HEK293 (cell line): ENCODE results near the gene MAF.

Source experiments
- CTCF ChIA-PET: fragments of 350-600 bp; formaldehyde crosslinking; extraction: SDS; loops from one replicate; lab custom pipeline; 2021; ENCODE audit warnings: antibody characterized with exemption; lab: Yijun Ruan, JAX
- POLR2A ChIA-PET: fragments of 300-600 bp; formaldehyde crosslinking; extraction: SDS; loops from one replicate; lab custom pipeline; 2020; ENCODE audit warnings: antibody characterized with exemption, inconsistent platforms; lab: Yijun Ruan, JAX
- H3K27ac ChIP-seq: fragments of 200-500 bp; sonication (Bioruptor generic); 2 replicates; pipeline ENCODE4 v1.5.1; 2014; ENCODE audit warnings: low read depth, low read length, control low read depth, inconsistent platforms; ENCODE audit errors: extremely low read depth
- H3K36me3 ChIP-seq, 2 experiments: fragments of 200-500 bp in 1 of 2; sonication (Bioruptor generic) in 1 of 2; 1 replicate in 1 of 2; 2 replicates in 1 of 2; pipeline ENCODE4 v1.5.1; 2014 to 2017; ENCODE audit warnings: inconsistent platforms in 2 of 2, low read length in 2 of 2; ENCODE audit not compliant: control insufficient read depth in 2 of 2, insufficient read depth in 1 of 2
- H3K4me1 ChIP-seq: fragments of 200-500 bp; sonication (Bioruptor generic); 2 replicates; pipeline ENCODE4 v1.5.1; 2014; ENCODE audit warnings: mild to moderate bottlenecking, low read length, inconsistent platforms; ENCODE audit not compliant: control insufficient read depth, insufficient read depth
- H3K4me3 ChIP-seq: 2 replicates; pipeline ENCODE4 v1.5.1; 2011; ENCODE audit warnings: low read depth, mild to moderate bottlenecking, control low read depth, low read length, moderate library complexity
- H3K9me3 ChIP-seq: fragments of 200-500 bp; sonication (Bioruptor generic); 2 replicates; pipeline ENCODE4 v1.5.1; 2014; ENCODE audit warnings: low read depth, low read length, inconsistent platforms; ENCODE audit not compliant: control insufficient read depth, insufficient read depth
- FEZF1 ChIP-seq: fragments of 450-650 bp; formaldehyde crosslinking; IDR thresholded peaks from 2 replicates; pipeline ENCODE4 v1.5.1; 2016; ENCODE audit warnings: missing biosample characterization, missing genetic modification characterization
- GLI2 ChIP-seq: fragments of 450-650 bp; formaldehyde crosslinking; IDR thresholded peaks from 2 replicates; pipeline ENCODE4; 2017; ENCODE audit warnings: missing biosample characterization, missing genetic modification characterization, low read depth, borderline replicate concordance
- KLF9 ChIP-seq: fragments of 450-650 bp; formaldehyde crosslinking; IDR thresholded peaks from 2 replicates; pipeline ENCODE4 v1.5.1; 2016; ENCODE audit warnings: missing biosample characterization, missing genetic modification characterization, low read depth
- TCF7L2 ChIP-seq: IDR thresholded peaks from 2 replicates; pipeline ENCODE4 v1.6.1; 2011; ENCODE audit warnings: low read depth, mild to moderate bottlenecking, inconsistent platforms, low read length, moderate library complexity, borderline replicate concordance
- ZBTB1 ChIP-seq: fragments of 450-650 bp; formaldehyde crosslinking; IDR thresholded peaks from 2 replicates; pipeline ENCODE4 v1.5.1; 2016; ENCODE audit warnings: missing biosample characterization, missing genetic modification characterization
- ZEB2 ChIP-seq: fragments of 450-650 bp; formaldehyde crosslinking; IDR thresholded peaks from 2 replicates; pipeline ENCODE4 v1.5.1; 2016; ENCODE audit warnings: missing biosample characterization, missing genetic modification characterization
- ZNF155 ChIP-seq: fragments of 450-650 bp; formaldehyde crosslinking; IDR thresholded peaks from 2 replicates; pipeline ENCODE4 v1.5.1; 2016; ENCODE audit warnings: missing biosample characterization, missing genetic modification characterization
- ZNF223 ChIP-seq: fragments of 450-650 bp; formaldehyde crosslinking; IDR thresholded peaks from 2 replicates; pipeline ENCODE4 v1.5.1; 2016; ENCODE audit warnings: missing biosample characterization, missing genetic modification characterization
- ZNF274 ChIP-seq, 2 experiments: fragments of 200-500 bp in 1 of 2; fragments of 450-650 bp in 1 of 2; sonication (Bioruptor generic) in 1 of 2; formaldehyde crosslinking in 1 of 2; IDR thresholded peaks; 2 replicates each; pipeline versions ENCODE4 v1.5.1 to v1.6.1; 2014 to 2016; ENCODE audit warnings: borderline replicate concordance in 1 of 2, inconsistent platforms in 1 of 2, low read length in 1 of 2, missing biosample characterization in 1 of 2, missing genetic modification characterization in 1 of 2
- ZNF354C ChIP-seq: fragments of 450-650 bp; formaldehyde crosslinking; IDR thresholded peaks from 2 replicates; pipeline ENCODE4 v1.5.1; 2016; ENCODE audit warnings: missing biosample characterization, missing genetic modification characterization, low read depth, borderline replicate concordance
- ZNF501 ChIP-seq: fragments of 450-650 bp; formaldehyde crosslinking; IDR thresholded peaks from 2 replicates; pipeline ENCODE4 v1.5.1; 2016; ENCODE audit warnings: missing biosample characterization, missing genetic modification characterization
- ZNF530 ChIP-seq: fragments of 450-650 bp; formaldehyde crosslinking; IDR thresholded peaks from 2 replicates; pipeline ENCODE4 v1.5.1; 2016; ENCODE audit warnings: low read depth, missing biosample characterization, missing genetic modification characterization
- ZNF549 ChIP-seq: fragments of 450-650 bp; IDR thresholded peaks from 2 replicates; pipeline ENCODE4 v1.5.1; 2018; ENCODE audit warnings: missing biosample characterization, missing genetic modification characterization, mild to moderate bottlenecking, inconsistent platforms, moderate library complexity
- ZNF555 ChIP-seq: fragments of 450-650 bp; formaldehyde crosslinking; conservative IDR thresholded peaks from 2 replicates; pipeline ENCODE4 v1.5.1; 2017; ENCODE audit warnings: missing biosample characterization, mild to moderate bottlenecking, missing genetic modification characterization, inconsistent platforms
- ZNF560 ChIP-seq: fragments of 450-650 bp; formaldehyde crosslinking; IDR thresholded peaks from 2 replicates; pipeline ENCODE4 v1.5.1; 2017; ENCODE audit warnings: missing biosample characterization, missing genetic modification characterization, borderline replicate concordance
- ZNF596 ChIP-seq: fragments of 450-650 bp; IDR thresholded peaks from 2 replicates; pipeline ENCODE4 v1.5.0; 2018; ENCODE audit warnings: missing biosample characterization, mild to moderate bottlenecking, missing genetic modification characterization, moderate library complexity
- ZNF629 ChIP-seq: fragments of 450-650 bp; formaldehyde crosslinking; IDR thresholded peaks from 2 replicates; pipeline ENCODE4 v1.5.1; 2017; ENCODE audit warnings: missing biosample characterization, missing genetic modification characterization
- ZNF664 ChIP-seq: fragments of 450-650 bp; formaldehyde crosslinking; IDR thresholded peaks from 2 replicates; pipeline ENCODE4 v1.5.1; 2016; ENCODE audit warnings: missing biosample characterization, missing genetic modification characterization
- ZNF747 ChIP-seq: fragments of 450-650 bp; formaldehyde crosslinking; IDR thresholded peaks from 2 replicates; pipeline ENCODE4 v1.5.1; 2016; ENCODE audit warnings: missing biosample characterization, missing genetic modification characterization
- ZNF776 ChIP-seq: fragments of 450-650 bp; formaldehyde crosslinking; IDR thresholded peaks from 2 replicates; pipeline ENCODE4 v1.5.0; 2017; ENCODE audit warnings: missing biosample characterization, missing genetic modification characterization, borderline replicate concordance
- ZSCAN23 ChIP-seq: fragments of 450-650 bp; formaldehyde crosslinking; IDR thresholded peaks from 2 replicates; pipeline ENCODE4 v1.5.1; 2016; ENCODE audit warnings: missing biosample characterization, missing genetic modification characterization
- ZXDB ChIP-seq: fragments of 450-650 bp; formaldehyde crosslinking; IDR thresholded peaks from 2 replicates; pipeline ENCODE4 v1.5.1; 2016; ENCODE audit warnings: missing biosample characterization, missing genetic modification characterization
- TF ChIP-seq, protein P1 (sequence below): fragments of 450-650 bp; formaldehyde crosslinking; conservative IDR thresholded peaks from 2 replicates; pipeline ENCODE4 v1.5.1; 2016; ENCODE audit warnings: low read depth, missing biosample characterization, missing genetic modification characterization
- TF ChIP-seq, protein P2 (sequence below): fragments of 450-650 bp; formaldehyde crosslinking; IDR thresholded peaks from 2 replicates; pipeline ENCODE4 v1.5.1; 2016; ENCODE audit warnings: missing biosample characterization, missing genetic modification characterization
- TF ChIP-seq, protein P3 (sequence below): fragments of 450-650 bp; formaldehyde crosslinking; IDR thresholded peaks from 2 replicates; pipeline ENCODE4 v1.5.1; 2016; ENCODE audit warnings: missing biosample characterization, missing genetic modification characterization
- TF ChIP-seq, protein P4 (sequence below): fragments of 450-650 bp; formaldehyde crosslinking; IDR thresholded peaks from 2 replicates; pipeline ENCODE4 v1.5.1; 2017; ENCODE audit warnings: missing biosample characterization, missing genetic modification characterization

MAF gene

DNA sequence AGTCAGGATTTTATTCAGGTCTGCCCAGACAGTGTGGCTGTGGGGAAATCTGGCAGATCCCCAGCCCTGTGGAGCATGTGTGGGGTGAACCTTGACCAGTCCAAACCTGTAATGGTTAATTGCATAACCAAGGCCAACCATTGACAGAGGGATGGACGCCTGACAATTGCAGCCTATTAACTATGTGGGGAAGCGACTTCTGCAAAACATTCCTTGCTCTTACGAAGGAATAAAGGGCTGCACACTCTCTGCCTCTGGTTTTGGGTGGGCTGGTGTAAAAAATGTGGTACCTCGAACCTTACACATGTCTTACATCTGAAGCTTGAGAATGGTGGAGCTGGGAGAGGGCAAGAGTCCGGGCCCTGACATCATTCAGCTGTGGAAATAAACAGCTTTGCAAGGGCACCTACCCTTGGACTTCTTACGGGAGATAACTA lies 35.8 kb downstream of the MAF start:
- ChIA-PET CTCF (interaction anchor here (0.7 kb wide), 2 partner anchors 23 to 202 kb away, joined by 3 read pairs; no protein-coding TSS in a partner anchor), POLR2A (no interaction called here)
- Histone ChIP-seq H3K9me3 (no peaks in the 10 kb centered on the region), H3K36me3 (no peaks in the 10 kb centered on the region), H3K27ac (no peak overlapping the region), H3K4me1 (no peaks in the 10 kb centered on the region; the same call in 1 of the 2 replicates), H3K4me3 (no peak overlapping the region)
- TF ChIP-seq ZNF629: no peak
- no peak for TF ChIP-seq ZNF776 (tag by site-specific recombination)
- no peak for TF ChIP-seq ZNF354C (tag by site-specific recombination)
- TF ChIP-seq ZNF549: no peak
- TF ChIP-seq ZNF530: no peak
- TF ChIP-seq, protein P1, sequence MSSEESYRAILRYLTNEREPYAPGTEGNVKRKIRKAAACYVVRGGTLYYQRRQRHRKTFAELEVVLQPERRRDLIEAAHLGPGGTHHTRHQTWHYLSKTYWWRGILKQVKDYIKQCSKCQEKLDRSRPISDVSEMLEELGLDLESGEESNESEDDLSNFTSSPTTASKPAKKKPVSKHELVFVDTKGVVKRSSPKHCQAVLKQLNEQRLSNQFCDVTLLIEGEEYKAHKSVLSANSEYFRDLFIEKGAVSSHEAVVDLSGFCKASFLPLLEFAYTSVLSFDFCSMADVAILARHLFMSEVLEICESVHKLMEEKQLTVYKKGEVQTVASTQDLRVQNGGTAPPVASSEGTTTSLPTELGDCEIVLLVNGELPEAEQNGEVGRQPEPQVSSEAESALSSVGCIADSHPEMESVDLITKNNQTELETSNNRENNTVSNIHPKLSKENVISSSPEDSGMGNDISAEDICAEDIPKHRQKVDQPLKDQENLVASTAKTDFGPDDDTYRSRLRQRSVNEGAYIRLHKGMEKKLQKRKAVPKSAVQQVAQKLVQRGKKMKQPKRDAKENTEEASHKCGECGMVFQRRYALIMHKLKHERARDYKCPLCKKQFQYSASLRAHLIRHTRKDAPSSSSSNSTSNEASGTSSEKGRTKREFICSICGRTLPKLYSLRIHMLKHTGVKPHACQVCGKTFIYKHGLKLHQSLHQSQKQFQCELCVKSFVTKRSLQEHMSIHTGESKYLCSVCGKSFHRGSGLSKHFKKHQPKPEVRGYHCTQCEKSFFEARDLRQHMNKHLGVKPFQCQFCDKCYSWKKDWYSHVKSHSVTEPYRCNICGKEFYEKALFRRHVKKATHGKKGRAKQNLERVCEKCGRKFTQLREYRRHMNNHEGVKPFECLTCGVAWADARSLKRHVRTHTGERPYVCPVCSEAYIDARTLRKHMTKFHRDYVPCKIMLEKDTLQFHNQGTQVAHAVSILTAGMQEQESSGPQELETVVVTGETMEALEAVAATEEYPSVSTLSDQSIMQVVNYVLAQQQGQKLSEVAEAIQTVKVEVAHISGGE (tag by site-specific recombination): no peak
- no peak for TF ChIP-seq ZNF747 (tag by site-specific recombination)
- TF ChIP-seq ZSCAN23 (tag by site-specific recombination): no peak
- TF ChIP-seq GLI2 (tag by site-specific recombination): no peak
- TF ChIP-seq ZNF274 (IDR thresholded peaks at IDR 0.05; ENCODE audit: low read length): no peak
- no peak for TF ChIP-seq ZNF274 (tag by site-specific recombination; IDR thresholded peaks at IDR 0.05; ENCODE audit: borderline replicate concordance)
- no peak for TF ChIP-seq ZBTB1
- TF ChIP-seq ZNF560 (tag by site-specific recombination): no peak
- TF ChIP-seq FEZF1 (tag by site-specific recombination): no peak
- TF ChIP-seq, protein P2, sequence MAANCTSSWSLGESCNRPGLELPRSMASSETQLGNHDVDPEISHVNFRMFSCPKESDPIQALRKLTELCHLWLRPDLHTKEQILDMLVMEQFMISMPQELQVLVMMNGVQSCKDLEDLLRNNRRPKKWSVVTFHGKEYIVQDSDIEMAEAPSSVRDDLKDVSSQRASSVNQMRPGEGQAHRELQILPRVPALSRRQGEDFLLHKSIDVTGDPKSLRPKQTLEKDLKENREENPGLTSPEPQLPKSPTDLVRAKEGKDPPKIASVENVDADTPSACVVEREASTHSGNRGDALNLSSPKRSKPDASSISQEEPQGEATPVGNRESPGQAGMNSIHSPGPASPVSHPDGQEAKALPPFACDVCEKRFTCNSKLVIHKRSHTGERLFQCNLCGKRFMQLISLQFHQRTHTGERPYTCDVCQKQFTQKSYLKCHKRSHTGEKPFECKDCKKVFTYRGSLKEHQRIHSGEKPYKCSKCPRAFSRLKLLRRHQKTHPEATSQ: no peak
- TF ChIP-seq ZXDB (tag by site-specific recombination): no peak
- TF ChIP-seq ZNF155 (tag by site-specific recombination): no peak
- TF ChIP-seq ZNF223 (tag by site-specific recombination): no peak
- TF ChIP-seq, protein P3, sequence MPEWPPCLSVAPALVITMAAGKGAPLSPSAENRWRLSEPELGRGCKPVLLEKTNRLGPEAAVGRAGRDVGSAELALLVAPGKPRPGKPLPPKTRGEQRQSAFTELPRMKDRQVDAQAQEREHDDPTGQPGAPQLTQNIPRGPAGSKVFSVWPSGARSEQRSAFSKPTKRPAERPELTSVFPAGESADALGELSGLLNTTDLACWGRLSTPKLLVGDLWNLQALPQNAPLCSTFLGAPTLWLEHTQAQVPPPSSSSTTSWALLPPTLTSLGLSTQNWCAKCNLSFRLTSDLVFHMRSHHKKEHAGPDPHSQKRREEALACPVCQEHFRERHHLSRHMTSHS: no peak

DNA sequence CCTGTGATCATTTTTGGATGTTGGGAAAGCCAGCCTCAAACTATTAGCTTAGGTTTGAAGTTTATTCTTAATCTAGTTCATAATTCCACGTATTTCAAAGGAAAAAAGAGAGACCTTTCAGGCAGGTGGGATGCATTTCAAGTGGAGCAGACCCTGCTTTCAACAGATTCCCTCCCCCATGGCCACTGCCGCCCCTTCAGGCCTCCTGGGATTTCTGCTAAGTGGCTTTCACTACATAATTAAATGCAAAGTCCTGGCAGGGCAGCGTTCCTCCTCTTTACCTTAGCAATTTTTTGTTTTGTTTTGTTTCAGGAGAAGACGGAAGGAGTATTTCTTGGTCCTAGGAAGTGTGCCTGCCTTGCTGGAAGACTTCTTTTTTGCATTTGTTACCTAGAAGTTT lies 36.6 kb downstream of the MAF start:
- ChIA-PET POLR2A (no interaction called here), CTCF (interaction anchor here (0.7 kb wide), 1 partner anchor 203 kb away, joined by 3 read pairs; no protein-coding TSS in a partner anchor)
- Histone ChIP-seq H3K27ac (no peak overlapping the region), H3K4me3 (no peak overlapping the region), H3K36me3 (no peaks in the 10 kb centered on the region), H3K9me3 (no peaks in the 10 kb centered on the region), H3K4me1 (no peaks in the 10 kb centered on the region; the same call in 1 of the 2 replicates)
- TF ChIP-seq ZEB2 (tag by site-specific recombination): no peak
- TF ChIP-seq ZNF501 (tag by site-specific recombination): no peak
- TF ChIP-seq, protein P4, sequence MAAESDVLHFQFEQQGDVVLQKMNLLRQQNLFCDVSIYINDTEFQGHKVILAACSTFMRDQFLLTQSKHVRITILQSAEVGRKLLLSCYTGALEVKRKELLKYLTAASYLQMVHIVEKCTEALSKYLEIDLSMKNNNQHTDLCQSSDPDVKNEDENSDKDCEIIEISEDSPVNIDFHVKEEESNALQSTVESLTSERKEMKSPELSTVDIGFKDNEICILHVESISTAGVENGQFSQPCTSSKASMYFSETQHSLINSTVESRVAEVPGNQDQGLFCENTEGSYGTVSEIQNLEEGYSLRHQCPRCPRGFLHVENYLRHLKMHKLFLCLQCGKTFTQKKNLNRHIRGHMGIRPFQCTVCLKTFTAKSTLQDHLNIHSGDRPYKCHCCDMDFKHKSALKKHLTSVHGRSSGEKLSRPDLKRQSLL: no peak
- TF ChIP-seq ZNF596 (tag by site-specific recombination): no peak
- TF ChIP-seq ZNF555: no peak
- no peak for TF ChIP-seq ZNF664
- TF ChIP-seq TCF7L2: no peak
- TF ChIP-seq KLF9: no peak
